ENCODE measurements around the gene MGLL. TPM values are rescaled to one million over a fixed set of nuclear protein-coding genes. Genes with fewer than 3 reads are reported as not detected.

The MGLL gene
- total RNA-seq, 1 experiment from 2014 or later, result 6.8 TPM

- Histone ChIP-seq H3K79me2 (ENCODE audit: insufficient read depth, low read length) (no peaks in the 10 kb centered on the region), H3K4me3 (replicated peaks in 1 of 2; ENCODE audit: low read depth in 1 of 2, low read length in 2 of 2) (no peak overlapping the region), H3K4me1 (ENCODE audit: control insufficient read depth in 1 of 2, insufficient read depth in 2 of 2, low read length in 2 of 2) (no peaks in the 10 kb centered on the region), H4K20me1 (ENCODE audit: insufficient read depth) (no peaks in the 10 kb centered on the region), H3K9me2 (ENCODE audit: insufficient read depth) (no peaks in the 10 kb centered on the region), H3K36me3 (ENCODE audit: control insufficient read depth in 1 of 2, insufficient read depth in 2 of 2, low read length in 2 of 2) (no peaks in the 10 kb centered on the region), H3K27ac (ENCODE audit: low read depth, low read length) (no peak overlapping the region), H3K9ac (ENCODE audit: low read length) (no peak overlapping the region), H3K27me3 (ENCODE audit: insufficient read depth, low read length) (no peaks in the 10 kb centered on the region), H3K4me2 (ENCODE audit: low read length) (no peak overlapping the region), H2AFZ (ENCODE audit: low read depth, low read length, poor library complexity, severe bottlenecking) (no peak overlapping the region), H3K9me3 (ENCODE audit: control insufficient read depth in 1 of 2, insufficient read depth in 1 of 2, low read depth in 1 of 2, low read length in 2 of 2) (no peaks in the 10 kb centered on the region)
- no TSS peak for BruUV-seq (replicated peaks)
- ChIA-PET POLR2A (no interaction called here), CTCF (no interaction called here), RAD21 (ENCODE audit: low non-redundant PET in 1 of 2, low total read pairs in 2 of 2, uncharacterized antibody in 2 of 2, unreplicated experiment in 2 of 2) (no interaction called here)
- intact Hi-C loops (cut with micrococcal nuclease), result no loop called here
- TF ChIP-seq YY1 (IDR thresholded peaks at IDR 0.05; ENCODE audit: extremely low read depth, insufficient replicate concordance, low read depth, low read length), result no peak
- no peak for TF ChIP-seq ZFX (IDR thresholded peaks at IDR 0.05)
- no peak for TF ChIP-seq POLR2A (IDR thresholded peaks at IDR 0.05; ENCODE audit: borderline replicate concordance, extremely low read depth, insufficient read depth, insufficient read length)
- no peak for TF ChIP-seq CEBPB (IDR thresholded peaks at IDR 0.05; ENCODE audit: low read depth)
- no peak for TF ChIP-seq SP1 (IDR thresholded peaks at IDR 0.05; ENCODE audit: low read depth)
- TF ChIP-seq JUND (IDR thresholded peaks at IDR 0.05), result no peak
- no peak for TF ChIP-seq SRF (IDR thresholded peaks at IDR 0.05; ENCODE audit: low read depth)
- TF ChIP-seq REST (IDR thresholded peaks at IDR 0.05; ENCODE audit: low read depth), result no peak
- TF ChIP-seq RAD21 (IDR thresholded peaks at IDR 0.05; ENCODE audit: low read depth), result no peak
- TF ChIP-seq, protein P1, sequence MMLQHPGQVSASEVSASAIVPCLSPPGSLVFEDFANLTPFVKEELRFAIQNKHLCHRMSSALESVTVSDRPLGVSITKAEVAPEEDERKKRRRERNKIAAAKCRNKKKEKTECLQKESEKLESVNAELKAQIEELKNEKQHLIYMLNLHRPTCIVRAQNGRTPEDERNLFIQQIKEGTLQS (IDR thresholded peaks at IDR 0.05), result no peak
- TF ChIP-seq, protein P2, sequence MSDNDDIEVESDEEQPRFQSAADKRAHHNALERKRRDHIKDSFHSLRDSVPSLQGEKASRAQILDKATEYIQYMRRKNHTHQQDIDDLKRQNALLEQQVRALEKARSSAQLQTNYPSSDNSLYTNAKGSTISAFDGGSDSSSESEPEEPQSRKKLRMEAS (IDR thresholded peaks at IDR 0.05), result no peak
- TF ChIP-seq ZNF274 (IDR thresholded peaks at IDR 0.05; ENCODE audit: low read depth, low read length), result no peak
- no peak for TF ChIP-seq ELF1 (IDR thresholded peaks at IDR 0.05; ENCODE audit: borderline replicate concordance, low read depth)
- no peak for TF ChIP-seq FOSL1 (IDR thresholded peaks at IDR 0.05; ENCODE audit: low read depth)
- TF ChIP-seq ZBTB33 (IDR thresholded peaks at IDR 0.05; ENCODE audit: extremely low read depth, insufficient replicate concordance, low read length), result no peak
- no peak for TF ChIP-seq EZH2phosphoT487 (IDR thresholded peaks at IDR 0.05; ENCODE audit: borderline replicate concordance)
- no peak for DNase-seq (ENCODE audit: low read depth, low spot score)
- no peak for ATAC-seq
Measured at GRCh38 chr3:127856801-127857200, 34.5 kb upstream of the MGLL start.
